DMS79 (cell line): ENCODE data around the gene CHST12.
A peak's percentile ranks its signal among the peaks of the same experiment; 100 is the strongest.
"Not testable (repeated sequence)": the region's sequence is repeated elsewhere in the genome, so short reads cannot be mapped to it uniquely, and the experiment has no call there.

Experiments
- DNase-seq: peaks from one replicate; lab custom pipeline; 2025; lab: John Stamatoyannopoulos, UW

Gene CHST12

DNA sequence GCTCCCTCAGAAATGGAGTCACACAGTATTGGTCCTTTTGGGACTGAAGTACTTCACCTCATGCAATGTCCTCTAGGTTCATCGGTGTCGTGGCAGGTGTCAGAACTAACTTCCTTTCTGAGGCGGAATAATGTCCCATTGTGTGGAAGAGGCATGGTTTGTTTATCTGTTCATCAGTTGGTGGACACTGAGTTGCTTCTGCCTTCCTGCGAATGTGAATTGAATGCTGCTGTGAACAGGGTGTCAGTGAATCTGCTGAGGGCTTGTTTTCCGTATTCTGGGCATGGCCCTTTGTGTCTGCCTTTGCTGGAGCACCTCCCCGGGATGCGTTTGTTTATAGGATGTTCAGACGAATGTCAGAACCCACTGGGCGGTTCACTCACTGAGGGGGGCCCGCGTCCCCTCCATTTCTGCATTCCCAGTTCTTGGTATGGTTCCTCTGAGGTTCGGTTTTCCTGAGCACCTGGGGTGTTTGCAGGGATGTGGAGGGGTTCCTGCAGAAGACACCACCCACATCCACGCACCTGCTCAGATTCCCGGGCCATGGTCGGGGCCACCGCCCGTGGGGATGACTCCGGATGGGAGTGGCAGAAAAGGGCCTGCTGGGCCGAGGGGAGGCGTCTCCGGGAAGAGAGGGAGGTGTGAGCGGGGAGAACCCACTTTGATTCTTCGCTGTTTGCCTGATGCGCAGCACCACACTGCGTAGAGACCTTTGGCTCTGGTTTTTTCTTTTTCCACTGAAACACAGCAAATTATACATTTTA is 33.1 kb downstream of the CHST12 start:
- no peak for DNase-seq

DNA sequence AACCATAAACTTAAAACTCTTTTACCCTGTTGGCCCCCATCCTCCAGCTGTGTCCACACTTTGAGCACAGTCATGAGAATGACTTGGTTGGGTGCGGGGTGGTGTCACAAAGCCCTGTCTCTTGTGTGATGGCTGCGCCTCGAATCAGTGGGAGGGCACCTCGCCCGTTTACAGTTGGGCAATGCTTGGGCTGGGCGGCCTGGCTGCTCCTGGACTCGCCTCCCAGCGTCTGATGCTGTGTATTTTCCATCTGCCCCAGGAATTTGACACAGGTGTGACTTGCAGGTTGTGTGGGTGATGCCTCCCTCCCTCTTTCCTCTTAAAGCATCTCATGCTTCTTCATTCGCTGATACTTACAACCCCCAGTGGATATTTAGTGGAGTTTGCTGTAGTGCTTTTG is 33.7 kb downstream of the CHST12 start:
- no peak for DNase-seq

DNA sequence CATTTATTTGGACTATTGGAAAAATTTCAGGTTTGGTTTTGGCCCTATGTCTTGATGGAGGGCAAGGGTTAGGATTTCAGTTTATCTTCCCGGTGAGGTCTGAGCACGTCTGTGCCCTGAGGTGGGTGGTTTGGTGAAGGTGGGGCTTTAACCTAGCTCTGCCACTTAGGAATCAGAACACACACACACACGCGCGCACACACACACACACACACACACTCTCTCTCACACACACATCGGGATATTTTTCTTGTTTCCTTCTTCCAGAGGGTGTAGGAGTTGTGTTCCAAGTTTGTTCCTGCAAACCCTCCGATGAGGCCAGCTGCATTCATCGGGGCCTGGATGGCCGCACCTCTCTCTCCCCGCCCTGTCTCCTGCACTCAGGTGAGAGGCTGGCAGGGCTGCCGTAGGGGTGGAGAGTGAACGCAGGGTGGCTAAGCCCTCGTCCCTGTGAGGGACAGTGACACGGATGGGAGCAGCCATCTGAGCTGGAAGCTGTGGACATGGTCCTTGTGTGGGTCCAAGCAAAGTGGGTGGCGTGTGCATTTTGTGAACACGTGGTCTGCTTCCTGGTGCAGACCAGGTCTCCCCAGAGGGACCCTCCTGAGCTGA is 34.2 kb downstream of the CHST12 start:
- no peak for DNase-seq

DNA sequence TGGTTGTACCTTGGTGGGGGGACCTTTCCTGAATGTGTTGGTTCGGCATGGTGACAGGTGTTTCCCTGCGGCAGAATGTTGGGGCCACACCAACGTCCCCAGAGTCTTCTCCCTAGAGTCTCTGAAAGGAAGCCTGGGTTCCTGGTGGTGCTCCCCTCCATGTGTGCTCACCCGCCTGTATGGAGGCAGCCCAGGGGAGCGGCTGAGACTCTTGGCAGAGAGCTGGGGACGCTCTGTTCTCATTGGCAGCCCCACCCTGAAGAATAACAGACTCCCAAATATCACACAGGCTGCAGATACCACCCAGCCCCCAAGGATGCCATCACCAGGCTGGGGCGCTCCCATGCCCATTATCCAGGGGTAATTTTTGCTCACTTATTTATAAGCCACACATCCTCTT is 34.8 kb downstream of the CHST12 start:
- DNase-seq = no peak

DNA sequence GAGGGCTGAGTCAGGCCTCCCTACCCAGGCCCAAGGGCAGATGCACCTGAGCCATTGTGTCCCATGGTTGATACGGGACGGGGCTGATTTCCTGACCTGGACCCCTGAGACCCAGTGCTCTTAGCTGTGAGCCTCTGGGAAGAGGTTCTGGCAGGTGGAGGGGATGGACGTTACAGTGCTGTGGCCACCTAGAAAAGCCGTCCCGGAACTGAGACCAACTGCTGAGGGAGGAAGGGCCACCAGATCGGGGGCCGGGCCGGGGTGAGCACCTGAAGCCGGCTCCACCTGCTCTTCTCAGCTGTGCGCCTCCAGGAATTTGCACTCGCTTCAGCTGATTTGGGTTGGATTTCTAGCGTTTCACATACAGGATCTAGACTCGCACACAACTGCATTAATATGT is 35.4 kb downstream of the CHST12 start:
- no peak for DNase-seq

DNA sequence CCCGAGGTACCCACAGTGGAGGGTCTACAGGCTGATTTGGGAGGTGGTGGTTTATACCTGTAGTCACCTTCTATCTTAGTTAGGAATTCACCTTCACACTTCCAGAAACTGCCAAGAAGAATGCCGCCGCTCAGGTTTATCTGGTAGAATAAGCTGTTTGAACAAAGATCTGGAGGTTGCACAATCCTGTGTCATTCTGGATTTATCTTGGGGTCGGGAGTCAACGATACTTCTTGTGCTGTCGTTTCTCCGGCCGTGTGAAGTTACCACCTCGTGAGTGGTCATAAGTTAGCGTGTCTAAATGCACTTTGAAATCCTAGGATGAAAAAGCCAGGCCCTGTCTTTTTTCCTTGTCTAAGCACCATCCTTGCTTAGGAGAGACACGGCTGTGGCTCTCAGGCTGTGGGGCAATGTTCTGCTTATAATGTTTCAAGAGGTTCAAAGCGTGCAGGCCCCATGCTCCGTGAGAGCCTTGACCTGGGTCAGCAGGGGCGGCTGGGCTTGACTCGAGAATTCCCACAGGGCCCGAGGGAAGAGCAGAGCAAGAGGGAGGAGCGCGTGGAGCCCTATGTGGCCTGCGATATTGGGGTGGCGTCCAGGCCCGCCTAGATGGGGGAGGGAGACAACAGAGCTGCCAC is 37.3 kb downstream of the CHST12 start:
- DNase-seq = no peak

DNA sequence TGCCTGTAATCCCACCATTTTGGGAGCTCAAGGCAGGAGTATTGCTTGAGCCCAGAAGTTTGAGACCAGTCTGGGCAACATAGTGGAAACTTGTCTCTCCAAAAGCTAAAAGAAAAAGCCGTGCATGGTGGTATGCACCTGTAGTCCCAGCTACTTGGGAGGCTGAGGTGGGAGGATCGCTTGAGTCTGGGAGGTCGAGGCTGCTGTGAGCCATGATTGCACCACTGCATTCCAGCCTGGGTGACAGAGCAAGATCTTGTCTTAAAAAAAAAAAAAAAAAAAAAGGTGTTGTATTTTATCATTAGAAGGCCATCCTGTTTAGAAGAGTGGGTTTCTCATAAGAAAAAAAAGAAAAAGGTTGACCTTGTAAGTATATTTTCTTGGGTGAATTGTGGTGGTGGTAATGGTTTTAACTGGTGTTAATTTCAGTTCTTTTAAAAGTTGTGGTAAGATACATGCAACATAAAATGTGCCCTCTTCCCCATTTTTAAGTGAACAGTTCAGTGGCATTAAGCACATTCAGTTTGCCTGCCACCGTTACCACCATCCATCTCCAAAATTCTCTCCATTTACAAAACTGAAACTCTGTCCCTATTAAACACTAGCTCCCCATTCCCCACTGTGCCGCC is 38.1 kb downstream of the CHST12 start:
- no peak for DNase-seq

DNA sequence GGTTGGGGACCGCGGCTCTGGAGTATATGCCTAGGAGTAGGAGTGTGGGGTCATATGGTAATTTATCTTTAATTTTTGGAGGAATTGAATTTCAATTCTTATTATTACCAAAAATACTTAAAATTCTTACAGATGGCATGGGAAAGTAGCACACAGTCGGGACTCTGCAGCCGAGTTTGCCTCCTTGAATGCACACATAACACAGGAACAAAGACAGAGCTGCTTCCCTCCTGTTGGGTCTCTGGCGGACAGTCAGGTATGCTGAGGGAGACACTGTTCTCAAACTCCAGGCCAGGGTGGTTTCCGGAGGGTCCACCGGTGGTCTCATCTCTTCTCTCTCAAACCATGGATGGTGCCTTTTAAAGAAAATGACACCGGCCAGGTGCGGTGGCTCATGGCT is 40.1 kb downstream of the CHST12 start:
- DNase-seq = no peak

DNA sequence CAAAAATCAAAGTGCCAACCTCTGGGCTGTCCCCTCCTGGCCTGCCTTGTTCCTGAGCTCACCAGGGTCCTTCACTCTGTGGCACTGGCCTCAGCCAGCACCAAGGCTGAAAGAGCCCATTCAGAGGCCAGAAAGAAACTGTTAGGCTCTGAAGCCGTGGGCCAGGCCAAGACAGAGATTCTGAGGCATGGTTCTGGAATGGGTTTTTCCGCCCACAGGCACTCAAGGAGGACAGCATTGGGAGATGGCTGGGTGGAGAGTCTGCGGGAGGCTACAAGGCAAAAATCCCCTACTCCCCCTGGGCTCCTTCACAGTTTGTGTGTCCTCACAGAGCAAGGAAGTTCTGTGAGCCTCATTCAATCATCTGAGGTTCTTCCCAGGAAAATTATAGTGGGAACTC is 41.1 kb downstream of the CHST12 start:
- no peak for DNase-seq

DNA sequence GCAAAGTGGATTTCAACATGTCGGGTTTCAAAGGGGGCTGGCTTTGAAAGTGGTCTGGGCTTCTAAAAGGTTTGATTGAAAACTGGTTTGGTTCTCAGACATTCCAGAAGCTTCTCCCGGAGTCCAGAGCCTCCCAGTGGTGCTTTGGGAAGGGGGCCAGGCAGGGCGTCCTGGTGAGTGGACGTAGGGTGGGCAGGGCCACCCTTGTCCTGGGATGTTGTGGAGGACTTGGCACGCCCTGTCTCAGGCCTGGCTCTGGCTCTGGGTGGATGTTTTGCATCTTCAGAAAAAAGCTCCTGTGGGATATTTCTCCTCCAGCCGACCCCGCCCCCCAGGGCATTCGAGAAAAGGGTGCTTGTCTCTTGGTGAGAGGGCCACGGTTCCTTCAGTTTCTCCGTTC is 41.6 kb downstream of the CHST12 start:
- no peak for DNase-seq

DNA sequence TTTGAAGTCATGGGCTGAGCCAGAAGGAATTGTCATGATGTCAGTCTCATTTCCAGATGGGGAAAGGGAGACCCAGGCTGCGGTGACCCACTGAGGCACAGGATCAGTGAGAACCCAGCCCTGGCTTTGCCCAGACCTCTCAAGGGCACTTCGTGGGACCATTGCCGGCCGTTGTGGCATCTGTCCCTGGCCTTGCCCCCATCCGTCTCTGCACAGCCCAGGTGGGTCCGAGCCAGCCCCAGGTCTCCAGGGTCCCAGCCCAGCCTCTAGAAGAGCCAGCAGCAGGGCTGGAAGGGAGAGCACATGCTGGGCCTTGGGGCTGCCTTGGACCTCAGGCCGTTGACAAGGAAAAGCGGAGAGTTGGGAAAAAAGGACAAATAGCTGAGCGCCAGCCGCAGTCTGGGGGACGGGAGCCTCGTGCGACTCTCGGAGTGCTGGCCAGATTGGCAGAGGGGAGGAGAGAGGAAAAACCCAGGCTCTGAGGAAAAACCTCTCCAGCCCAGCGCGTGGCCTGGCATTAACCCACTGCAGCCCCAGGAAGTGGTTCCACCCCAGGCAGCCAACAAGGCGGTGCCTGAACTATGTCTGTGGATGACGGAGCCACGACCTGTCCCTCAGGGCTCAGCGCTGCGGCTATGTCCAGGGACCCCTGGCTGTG is 42.6 kb downstream of the CHST12 start:
- DNase-seq = no peak

DNA sequence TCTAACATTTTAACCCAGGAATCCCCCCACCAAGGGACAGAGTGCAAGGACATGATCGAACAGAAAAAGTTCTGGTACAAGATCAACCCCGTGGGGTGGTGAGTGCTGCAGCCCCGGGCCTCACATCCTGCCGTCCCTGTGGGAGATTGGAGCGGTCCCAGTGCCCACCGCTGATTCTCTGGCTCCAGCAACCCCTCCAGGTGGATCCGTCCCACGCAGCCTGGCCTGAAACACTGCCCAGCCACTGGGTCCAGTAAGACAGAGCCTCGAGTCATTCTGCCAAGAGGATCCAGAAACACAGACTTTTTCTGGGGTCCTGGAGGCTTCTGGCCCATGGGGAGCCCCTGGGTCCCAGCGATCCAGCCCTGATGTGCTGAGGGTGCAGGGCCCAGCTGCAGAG is 43.3 kb downstream of the CHST12 start:
- no peak for DNase-seq

DNA sequence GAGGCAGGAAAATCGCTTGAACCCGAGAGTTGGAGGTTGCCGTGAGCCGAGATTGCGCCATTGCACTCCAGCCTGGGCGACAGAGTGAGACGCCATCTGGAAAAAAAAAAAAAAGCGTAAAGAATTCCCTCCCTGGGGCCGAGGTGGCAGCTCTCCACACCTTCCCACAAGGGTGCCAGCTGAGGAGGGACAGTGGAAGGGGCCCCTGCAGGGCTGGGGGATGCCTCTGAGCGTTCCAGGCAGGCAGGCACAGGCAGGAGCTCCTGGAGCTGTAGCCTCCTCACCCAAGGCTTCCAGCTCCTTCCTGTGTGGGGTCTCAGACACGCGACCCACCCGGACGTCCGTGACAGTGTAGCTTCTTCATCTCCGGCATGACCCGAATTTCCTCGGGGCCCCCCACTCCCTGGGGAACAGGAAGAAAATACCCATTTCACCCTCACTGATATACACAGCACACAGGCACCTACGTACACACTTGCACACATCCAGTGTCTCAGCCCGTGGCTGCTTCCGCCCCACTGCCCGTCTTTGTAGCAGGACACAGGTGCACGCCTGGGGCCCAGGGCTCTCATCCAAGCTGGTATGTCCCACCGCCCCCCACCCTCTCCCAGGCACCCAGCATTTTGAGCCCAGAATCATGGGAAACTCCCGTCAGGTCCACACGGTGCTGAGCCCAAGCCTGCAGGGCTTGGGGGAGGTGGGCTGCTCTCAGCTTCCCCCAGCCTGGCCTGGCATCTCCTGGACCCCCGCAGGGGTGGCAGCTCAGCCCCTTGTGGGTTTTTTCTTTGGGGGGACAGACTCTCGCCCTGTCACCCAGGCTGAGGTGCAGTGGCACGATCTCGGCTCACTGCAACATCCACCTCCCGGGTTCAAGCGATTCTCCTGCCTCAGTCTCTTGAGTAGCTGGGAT is 47.0 kb downstream of the CHST12 start:
- DNase-seq = no peak

DNA sequence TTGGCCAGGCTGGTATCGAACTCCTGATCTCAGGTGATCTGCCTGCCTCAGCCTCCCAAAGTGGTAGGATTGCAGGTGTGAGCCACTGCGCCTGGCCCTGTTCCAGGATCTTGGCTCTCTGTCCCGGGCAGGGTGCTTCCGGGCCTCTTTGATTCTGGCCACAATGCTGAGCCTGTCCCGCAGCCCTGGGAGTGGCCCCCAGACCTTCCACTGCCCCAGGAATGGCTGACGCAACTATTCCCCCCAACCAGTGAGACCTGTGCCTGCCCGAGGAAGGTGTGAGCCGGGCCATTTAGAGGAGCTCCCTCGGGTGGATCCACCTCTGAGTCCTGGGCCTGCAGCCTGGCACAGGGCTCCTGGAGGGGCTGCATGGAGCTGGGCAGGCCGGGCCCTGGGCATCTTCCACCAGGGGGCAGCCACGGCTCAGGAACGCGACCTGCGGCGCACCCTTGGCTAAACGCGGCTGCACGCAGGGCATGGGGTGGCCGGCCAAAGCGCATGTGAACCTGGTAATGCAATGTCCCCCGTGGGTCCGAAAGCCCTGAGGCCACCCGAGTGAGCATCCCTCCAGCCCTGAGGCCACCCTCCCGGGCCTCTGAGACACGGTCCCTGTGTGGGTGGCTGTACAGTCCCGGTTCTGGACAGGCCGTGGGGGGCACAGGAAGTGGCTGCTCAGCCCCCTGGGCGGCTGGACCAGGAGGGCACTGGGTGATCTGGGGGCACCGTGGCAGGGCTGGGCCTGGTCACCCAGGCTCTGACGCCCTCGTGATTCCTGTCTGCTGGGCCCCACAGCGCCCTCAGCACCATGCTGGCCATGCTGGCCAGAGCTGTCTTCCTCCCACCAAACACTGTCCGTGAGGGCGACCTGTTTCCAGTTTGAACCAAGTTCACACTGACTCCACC is 48.0 kb downstream of the CHST12 start:
- DNase-seq = peak; percentile 19

DNA sequence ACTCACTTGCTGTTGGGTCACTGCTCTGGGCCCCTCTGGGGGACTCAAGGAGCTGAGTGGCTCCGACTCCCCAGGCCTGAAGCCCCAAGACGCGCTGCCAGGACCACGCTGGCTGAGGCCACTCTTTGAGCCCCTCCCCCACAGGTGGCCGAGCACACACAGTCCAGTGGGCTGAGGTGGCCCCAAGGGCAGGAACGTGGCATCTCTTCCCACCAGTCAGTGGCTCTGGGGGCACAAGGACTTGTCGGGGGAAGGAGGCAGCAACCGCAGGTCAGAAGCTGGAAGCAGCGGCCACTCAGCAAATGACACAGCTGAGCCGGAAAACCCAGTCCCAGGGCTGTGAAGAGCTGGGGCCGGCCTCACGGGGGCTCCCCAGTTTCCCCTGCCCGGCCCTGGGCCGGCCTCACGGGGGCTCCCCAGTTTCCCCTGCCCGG is 48.7 kb downstream of the CHST12 start:
- DNase-seq = no peak

DNA sequence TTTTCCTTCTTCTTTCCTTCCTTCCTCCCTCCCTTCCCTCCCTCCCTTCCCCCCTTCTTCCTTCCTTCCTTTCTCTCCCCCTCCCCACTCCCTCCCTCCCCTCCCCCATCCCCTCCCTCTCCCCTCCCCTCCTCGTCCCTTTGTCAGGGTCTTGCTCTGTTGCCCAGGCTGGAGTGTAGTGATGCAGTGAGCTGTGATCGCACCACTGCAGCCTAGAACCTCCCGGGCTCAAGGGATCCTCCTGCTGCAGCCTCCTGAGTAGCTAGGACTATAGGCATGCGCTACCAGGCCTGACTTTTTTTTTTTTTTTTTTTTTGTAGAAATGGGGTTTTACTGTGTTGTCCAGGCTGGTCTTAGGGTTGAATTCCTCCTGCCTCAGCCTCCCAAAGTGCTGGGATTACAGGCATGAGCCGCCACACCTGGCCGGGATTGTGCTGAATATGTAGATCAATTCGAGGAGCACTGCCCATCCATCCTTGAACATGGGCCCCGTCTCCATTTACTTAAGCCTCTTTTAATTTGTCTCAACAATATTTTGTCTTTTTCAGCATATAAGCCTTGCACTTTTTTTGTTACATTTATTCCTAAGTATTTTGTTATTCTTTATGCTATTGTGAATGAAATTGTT is 49.3 kb downstream of the CHST12 start:
- no peak for DNase-seq

DNA sequence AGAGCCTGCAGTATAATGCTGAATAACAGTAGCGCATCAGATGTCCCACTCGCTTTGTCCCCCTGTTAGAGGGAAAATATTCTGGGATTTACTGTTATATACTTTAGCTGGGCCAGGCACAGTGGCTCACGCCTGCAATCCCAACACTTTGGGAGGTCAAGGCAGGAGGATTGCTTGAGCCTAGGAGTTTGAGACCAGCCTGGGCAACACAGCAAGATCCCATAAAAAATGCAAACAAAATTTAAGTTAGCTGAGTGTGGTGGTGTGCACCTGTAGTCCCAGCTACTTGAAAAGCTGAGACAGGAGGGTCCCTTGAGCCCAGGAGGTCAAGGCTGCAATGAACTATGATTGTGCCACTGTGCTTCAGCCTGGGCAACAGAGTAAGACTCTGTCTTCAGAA is 50.4 kb downstream of the CHST12 start:
- not testable (repeated sequence) for DNase-seq

DNA sequence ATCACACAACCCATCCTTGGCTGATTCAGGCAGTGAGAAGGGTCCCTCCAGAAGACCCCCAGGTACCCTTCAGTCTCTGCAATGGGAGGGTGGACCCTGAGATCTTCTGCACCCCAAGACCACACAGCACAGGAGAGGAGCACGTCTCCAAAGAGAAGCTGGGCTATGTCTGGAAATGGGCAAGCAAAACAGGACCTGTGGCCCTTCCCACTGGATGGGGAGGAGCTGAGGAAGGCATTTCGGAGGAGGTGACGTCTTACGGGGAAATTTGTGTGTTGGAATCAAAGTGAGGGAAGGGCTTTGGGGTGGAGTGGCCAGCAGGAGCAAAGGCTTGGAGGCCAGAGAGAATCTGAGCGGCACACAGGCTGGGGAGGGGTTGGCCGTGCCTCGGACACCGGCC is 56.3 kb downstream of the CHST12 start:
- DNase-seq = no peak

DNA sequence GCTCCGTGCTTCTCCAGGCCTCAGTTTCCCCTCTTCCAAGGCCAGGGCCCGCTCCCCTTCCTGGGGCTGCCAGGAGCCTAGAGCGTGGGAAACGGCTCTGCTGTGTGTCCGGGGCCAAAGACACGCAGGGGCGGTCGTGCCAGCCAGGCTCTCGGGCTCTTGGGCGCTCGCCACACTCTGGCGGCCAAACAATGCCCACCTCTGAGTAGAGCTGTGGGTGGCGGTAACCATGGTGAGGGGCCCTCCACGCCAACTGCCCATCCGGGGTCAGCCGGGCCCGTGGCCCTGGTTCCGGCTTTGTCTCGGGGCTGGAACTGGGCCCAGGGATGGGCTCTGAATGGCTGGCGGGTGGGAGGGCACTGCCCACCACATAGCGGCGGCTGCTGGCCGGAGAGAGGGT is 56.8 kb downstream of the CHST12 start:
- no peak for DNase-seq

DNA sequence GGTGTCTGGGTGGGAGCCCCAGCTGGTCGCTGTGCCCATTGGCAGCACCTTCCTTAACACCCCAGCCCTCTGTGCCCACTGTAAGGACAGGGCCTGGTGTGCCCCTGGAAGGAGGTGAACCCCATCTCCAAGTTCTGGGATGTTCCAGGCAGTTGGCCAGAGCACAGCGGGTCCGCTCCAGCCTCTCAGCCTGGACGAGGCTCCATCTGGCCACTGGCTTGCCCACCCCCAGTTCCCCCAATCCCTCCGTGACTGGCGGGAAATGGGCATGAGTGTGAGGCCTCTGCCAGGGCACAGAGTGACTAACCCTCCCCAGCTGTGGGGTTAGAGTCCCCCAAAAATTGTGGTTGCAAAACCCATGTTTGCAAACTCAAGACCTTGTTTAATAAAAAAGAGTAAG is 57.2 kb downstream of the CHST12 start:
- DNase-seq = no peak
